HepG2 (cell line): ENCODE measurements around the gene PHKG2. TPM values are rescaled to one million over a fixed set of nuclear protein-coding genes. Genes with fewer than 3 reads are reported as not detected.

Source experiments
- ATF7 ChIP-seq, 2 experiments: fragments of 450-650 bp in 1 of 2; sonication (generic) in 1 of 2; formaldehyde crosslinking in 1 of 2; IDR thresholded peaks; 2 replicates each; pipeline versions ENCODE4 v1.4.0 to v1.6.1; 2016 to 2020; ENCODE audit warnings: antibody characterized with exemption in 1 of 2, mild to moderate bottlenecking in 1 of 2, missing genetic modification reagents in 1 of 2
- ELK4 ChIP-seq: sonication (generic); formaldehyde crosslinking; IDR thresholded peaks from 2 replicates; pipeline ENCODE4 v1.9.0; 2021; ENCODE audit warnings: missing genetic modification reagents, borderline replicate concordance
- FLYWCH1 ChIP-seq: sonication (generic); formaldehyde crosslinking; IDR thresholded peaks from 2 replicates; pipeline ENCODE4 v1.8.1; 2023; ENCODE audit warnings: mild to moderate bottlenecking, missing genetic modification reagents
- HINFP ChIP-seq: sonication (generic); formaldehyde crosslinking; IDR thresholded peaks from 2 replicates; pipeline ENCODE4 v1.4.0; 2020; ENCODE audit warnings: low read depth, mild to moderate bottlenecking, missing genetic modification reagents
- HNRNPLL ChIP-seq: fragments of 200-400 bp; formaldehyde crosslinking; IDR thresholded peaks from 2 replicates; pipeline ENCODE4 v1.6.1; 2017; ENCODE audit warnings: mild to moderate bottlenecking, low read depth, low read length; ENCODE audit not compliant: poor library complexity, severe bottlenecking
- KAT7 ChIP-seq: IDR thresholded peaks from 2 replicates; pipeline ENCODE4 v1.6.1; 2018; ENCODE audit warnings: borderline replicate concordance, missing compliant biosample characterization
- KDM3A ChIP-seq: IDR thresholded peaks from 2 replicates; pipeline ENCODE4 v1.6.1; 2018; ENCODE audit warnings: low read depth, missing compliant biosample characterization
- MYNN ChIP-seq: sonication (generic); formaldehyde crosslinking; IDR thresholded peaks from 2 replicates; pipeline ENCODE4 v1.4.0; 2020; ENCODE audit warnings: mild to moderate bottlenecking, low read depth, missing genetic modification reagents
- SIX4 ChIP-seq: sonication (generic); formaldehyde crosslinking; IDR thresholded peaks from 2 replicates; pipeline ENCODE4 v1.4.0; 2020; ENCODE audit warnings: missing genetic modification reagents
- ZBTB42 ChIP-seq: sonication (generic); formaldehyde crosslinking; IDR thresholded peaks from 2 replicates; pipeline ENCODE4 v1.5.0; 2020; ENCODE audit warnings: mild to moderate bottlenecking, missing genetic modification reagents
- ZC3H13 ChIP-seq: sonication (generic); formaldehyde crosslinking; IDR thresholded peaks from 2 replicates; pipeline ENCODE4 v1.8.1; 2023; ENCODE audit warnings: mild to moderate bottlenecking, missing genetic modification reagents, moderate library complexity
- ZIK1 ChIP-seq: sonication (generic); formaldehyde crosslinking; IDR thresholded peaks from 2 replicates; pipeline ENCODE4 v1.5.0; 2020; ENCODE audit warnings: mild to moderate bottlenecking, low read depth, missing genetic modification reagents, borderline replicate concordance
- ZNF263 ChIP-seq: sonication (generic); formaldehyde crosslinking; IDR thresholded peaks from 2 replicates; pipeline ENCODE4 v1.4.0; 2020; ENCODE audit warnings: missing genetic modification reagents
- ZNF414 ChIP-seq: sonication (generic); formaldehyde crosslinking; IDR thresholded peaks from 2 replicates; pipeline ENCODE4 v1.5.0; 2020; ENCODE audit warnings: missing genetic modification reagents
- ZNF496 ChIP-seq: sonication (generic); formaldehyde crosslinking; IDR thresholded peaks from 2 replicates; pipeline ENCODE4 v1.8.1; 2023; ENCODE audit warnings: mild to moderate bottlenecking, moderate library complexity, missing genetic modification reagents; ENCODE audit not compliant: insufficient replicate concordance
- ZNF605 ChIP-seq: sonication (generic); formaldehyde crosslinking; IDR thresholded peaks from 2 replicates; pipeline ENCODE4 v1.8.0; 2022; ENCODE audit warnings: mild to moderate bottlenecking, missing genetic modification reagents
- ZNF749 ChIP-seq: sonication (generic); formaldehyde crosslinking; IDR thresholded peaks from 2 replicates; pipeline ENCODE4 v1.8.0; 2022; ENCODE audit warnings: mild to moderate bottlenecking, missing genetic modification reagents, moderate library complexity, borderline replicate concordance
- ZNF777 ChIP-seq: sonication (generic); formaldehyde crosslinking; IDR thresholded peaks from 2 replicates; pipeline ENCODE4 v1.4.0; 2020; ENCODE audit warnings: missing genetic modification reagents
- polyA plus RNA-seq, 8 experiments: library from polyadenylated mRNA; depleted of rRNA in 3 of 8; stranded (reverse) in 7 of 8; unstranded in 1 of 8; fragments of >200 nt; fragmentation: Illumina TruSeq in 4 of 8; extraction: Trizol in 4 of 8; gene quantifications; 2 replicates each; pipeline versions ENCODE4 v1.2.1 to v1.2.3, GENCODE V29; 2011 to 2016; ENCODE audit warnings: low read depth in 4 of 8, missing spikeins in 1 of 8, mixed read lengths in 1 of 8; ENCODE audit not compliant: insufficient read depth in 1 of 8
- total RNA-seq, 5 experiments: library from RNA; depleted of rRNA; stranded (reverse); fragments of >200 nt; fragmentation: Illumina TruSeq; extraction: Trizol; gene quantifications; 2 replicates each; pipeline ENCODE4 v1.2.3, GENCODE V29; 2016; ENCODE audit warnings: low read depth in 1 of 5

Gene PHKG2
- total and polyA plus RNA-seq, 2 of the 13 experiments (the other 11 are each of a cell fraction or from before 2014, with no cell fraction given), result 37.4 to 42.1 TPM

- TF ChIP-seq HINFP (CRISPR knock-in tag), result no peak
- peak; percentile 32; the same call in 1 of the 2 replicates for TF ChIP-seq KAT7 (CRISPR knock-in tag)
- no peak for TF ChIP-seq ZNF496 (CRISPR knock-in tag)
- no peak for TF ChIP-seq ZC3H13 (CRISPR knock-in tag)
- TF ChIP-seq ZNF749 (CRISPR knock-in tag), result no peak; the same call in 1 of the 2 replicates
- 0 out of 2 replicates have a peak, but pooled peaks have one; percentile 24 for TF ChIP-seq SIX4
- TF ChIP-seq ZNF414 (CRISPR knock-in tag), result peak; percentile 63
- peak; percentile 96 for TF ChIP-seq ZNF605 (CRISPR knock-in tag)
- TF ChIP-seq FLYWCH1, result no peak
- TF ChIP-seq HNRNPLL, result peak; percentile 85
- 0 out of 2 replicates have a peak, but pooled peaks have one; percentile 76 for TF ChIP-seq ZBTB42 (CRISPR knock-in tag)
- TF ChIP-seq ELK4, result no peak
- TF ChIP-seq ZNF263, result no peak
- no peak for TF ChIP-seq ATF7 (IDR thresholded peaks at IDR 0.05)
- TF ChIP-seq ATF7 (CRISPR knock-in tag; IDR thresholded peaks at IDR 0.05), result no peak
- TF ChIP-seq KDM3A (CRISPR knock-in tag), result no peak
- peak; percentile 64; the same call in 1 of the 2 replicates for TF ChIP-seq ZIK1 (CRISPR knock-in tag)
- no peak for TF ChIP-seq MYNN (CRISPR knock-in tag)
- 0 out of 2 replicates have a peak, but pooled peaks have one; percentile 24 for TF ChIP-seq ZNF777 (CRISPR knock-in tag)
Observed at GRCh38 chr16:30747799-30748633, at the start of gene PHKG2 (continued).
